ENCODE data around the gene RPLP2. TPM values are rescaled to one million over a fixed set of nuclear protein-coding genes. Genes with fewer than 3 reads are reported as not detected.

Gene RPLP2
- total and polyA plus RNA-seq, 2 of the 4 experiments (the other 2 are of a cell fraction), result 59.9 to 1,897 TPM

DNA sequence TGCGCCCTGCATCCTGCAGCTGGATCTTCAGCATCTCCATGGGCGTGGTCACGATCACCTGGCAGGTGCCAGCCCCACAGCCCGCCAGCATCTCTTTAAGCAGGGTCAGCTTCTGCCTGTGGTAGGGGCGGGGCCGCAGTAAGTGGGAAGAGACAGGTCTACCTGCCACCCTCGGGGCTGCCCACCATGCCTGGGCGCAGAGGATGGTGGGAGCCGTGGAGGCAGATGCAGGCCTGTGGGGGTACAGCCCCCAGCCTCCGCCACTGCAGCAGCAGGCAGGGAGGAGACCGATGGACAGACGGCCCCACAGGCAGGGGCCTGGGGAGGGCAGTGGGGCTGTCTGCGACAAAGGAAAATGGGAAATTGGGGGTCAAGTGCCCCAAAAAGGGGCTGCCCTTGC is 16.9 kb upstream of the RPLP2 start:
- H3K9ac ChIP-seq (ENCODE audit: low read depth, low read length), result no peak overlapping the region
- H2BK20ac ChIP-seq (ENCODE audit: low read depth, low read length), result no peak overlapping the region
- H3K4me3 ChIP-seq (ENCODE audit: insufficient read depth, low read depth, low read length), result no peak overlapping the region
- no peak overlapping the region for H2AFZ ChIP-seq (replicated peaks; ENCODE audit: low read length, poor library complexity)
- in situ Hi-C loops (cut with MboI; ENCODE audit: low sequenced_read_pairs), result no loop called here
- ChIA-PET CTCF (no interaction called here), POLR2A (ENCODE audit: unreplicated experiment) (interaction anchor here (0.6 kb wide), 1 partner anchor 89 kb away, joined by 3 read pairs; no protein-coding TSS in a partner anchor)
- 97% methylated on average over 5 of the region's 13 CpGs; no CpG with 5 or more reads in 1 of the 2 experiments for WGBS, 2 experiments (ENCODE audit: extremely low coverage in 2 of 2, insufficient read length in 1 of 2)
- H3K4ac ChIP-seq (ENCODE audit: low read depth, low read length), result no peak overlapping the region
- H3K27ac ChIP-seq (ENCODE audit: insufficient read depth, low read length), result no peak overlapping the region
- no peak overlapping the region for H2AK5ac ChIP-seq (ENCODE audit: low read depth, low read length)
- H2BK15ac ChIP-seq (ENCODE audit: low read depth, low read length), result no peak overlapping the region
- ATAC-seq (ENCODE audit: low read depth), result no peak
- H4K8ac ChIP-seq (ENCODE audit: low read depth in 2 of 2, low read length in 2 of 2), result no peak overlapping the region
- H3K4me1 ChIP-seq (ENCODE audit: control insufficient read depth, insufficient read depth, low read length), result peaks cover 14% of the 10 kb centered on the region
- H4K20me1 ChIP-seq (ENCODE audit: insufficient read depth, low read length), result peaks cover 17% of the 10 kb centered on the region
- peaks cover 6% of the 10 kb centered on the region; the same call in 1 of the 2 replicates for H3K9me1 ChIP-seq (ENCODE audit: insufficient read depth, low read length)
- H3K79me1 ChIP-seq (ENCODE audit: low read depth in 1 of 2, low read length in 2 of 2), result peaks cover 0 to 27% of the 10 kb centered on the region in 2 experiments; a peak in 3 of 4 replicates
- intact Hi-C loops (cut with micrococcal nuclease), result no loop called here
- DNase-seq, result no peak
- H3K18ac ChIP-seq (ENCODE audit: low read depth, low read length), result no peak overlapping the region
- H3K23ac ChIP-seq (ENCODE audit: low read depth, low read length), result no peak overlapping the region
- no TSS peak for BruUV-seq (replicated peaks)
- no peak overlapping the region for H3K56ac ChIP-seq (ENCODE audit: extremely low read depth, insufficient read depth, low read length)
- H3K27me3 ChIP-seq (ENCODE audit: control insufficient read depth, insufficient read depth, low read length), result no peaks in the 10 kb centered on the region
- no peak overlapping the region for H4K91ac ChIP-seq (ENCODE audit: insufficient read depth, low read depth, low read length)
- TF ChIP-seq CEBPB (IDR thresholded peaks at IDR 0.05; ENCODE audit: low read depth, low read length) (no peak), NFE2L2 (IDR thresholded peaks at IDR 0.05; ENCODE audit: low read depth, low read length) (no peak), MXI1 (IDR thresholded peaks at IDR 0.05; ENCODE audit: borderline replicate concordance, low read depth, low read length) (no peak), SMC3 (IDR thresholded peaks at IDR 0.05; ENCODE audit: low read depth, low read length) (no peak), RFX5 (IDR thresholded peaks at IDR 0.05; ENCODE audit: low read depth, low read length) (no peak), FOS (IDR thresholded peaks at IDR 0.05; ENCODE audit: low read depth, low read length) (no peak), BHLHE40 (IDR thresholded peaks at IDR 0.05; ENCODE audit: low read depth, low read length) (no peak), POLR2A (IDR thresholded peaks at IDR 0.05; ENCODE audit: low read depth, low read length) (no peak)
- TF ChIP-seq, protein P1, sequence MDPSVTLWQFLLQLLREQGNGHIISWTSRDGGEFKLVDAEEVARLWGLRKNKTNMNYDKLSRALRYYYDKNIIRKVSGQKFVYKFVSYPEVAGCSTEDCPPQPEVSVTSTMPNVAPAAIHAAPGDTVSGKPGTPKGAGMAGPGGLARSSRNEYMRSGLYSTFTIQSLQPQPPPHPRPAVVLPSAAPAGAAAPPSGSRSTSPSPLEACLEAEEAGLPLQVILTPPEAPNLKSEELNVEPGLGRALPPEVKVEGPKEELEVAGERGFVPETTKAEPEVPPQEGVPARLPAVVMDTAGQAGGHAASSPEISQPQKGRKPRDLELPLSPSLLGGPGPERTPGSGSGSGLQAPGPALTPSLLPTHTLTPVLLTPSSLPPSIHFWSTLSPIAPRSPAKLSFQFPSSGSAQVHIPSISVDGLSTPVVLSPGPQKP (IDR thresholded peaks at IDR 0.05; ENCODE audit: borderline replicate concordance, low read depth, low read length), result no peak
- TF ChIP-seq, protein P2, sequence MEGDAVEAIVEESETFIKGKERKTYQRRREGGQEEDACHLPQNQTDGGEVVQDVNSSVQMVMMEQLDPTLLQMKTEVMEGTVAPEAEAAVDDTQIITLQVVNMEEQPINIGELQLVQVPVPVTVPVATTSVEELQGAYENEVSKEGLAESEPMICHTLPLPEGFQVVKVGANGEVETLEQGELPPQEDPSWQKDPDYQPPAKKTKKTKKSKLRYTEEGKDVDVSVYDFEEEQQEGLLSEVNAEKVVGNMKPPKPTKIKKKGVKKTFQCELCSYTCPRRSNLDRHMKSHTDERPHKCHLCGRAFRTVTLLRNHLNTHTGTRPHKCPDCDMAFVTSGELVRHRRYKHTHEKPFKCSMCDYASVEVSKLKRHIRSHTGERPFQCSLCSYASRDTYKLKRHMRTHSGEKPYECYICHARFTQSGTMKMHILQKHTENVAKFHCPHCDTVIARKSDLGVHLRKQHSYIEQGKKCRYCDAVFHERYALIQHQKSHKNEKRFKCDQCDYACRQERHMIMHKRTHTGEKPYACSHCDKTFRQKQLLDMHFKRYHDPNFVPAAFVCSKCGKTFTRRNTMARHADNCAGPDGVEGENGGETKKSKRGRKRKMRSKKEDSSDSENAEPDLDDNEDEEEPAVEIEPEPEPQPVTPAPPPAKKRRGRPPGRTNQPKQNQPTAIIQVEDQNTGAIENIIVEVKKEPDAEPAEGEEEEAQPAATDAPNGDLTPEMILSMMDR (conservative IDR thresholded peaks at IDR 0.05; ENCODE audit: low read depth, low read length), result no peak
- no peak overlapping the region for H4K5ac ChIP-seq (ENCODE audit: low read depth, low read length)
- H3K36me3 ChIP-seq (ENCODE audit: control insufficient read depth, insufficient read depth, low read length), result peaks cover 23% of the 10 kb centered on the region; the same call in 1 of the 2 replicates
- H2AK9ac ChIP-seq (replicated peaks; ENCODE audit: low read depth, low read length, poor library complexity), result no peak overlapping the region
- dilution Hi-C loops (cut with HindIII; ENCODE audit: low sequenced_read_pairs, unreplicated experiment), result no loop called here
- H3K14ac ChIP-seq (replicated peaks; ENCODE audit: low read depth, low read length), result no peak overlapping the region
- H2BK120ac ChIP-seq (ENCODE audit: low read depth, low read length), result no peak overlapping the region
- H2BK5ac ChIP-seq (ENCODE audit: low read depth, low read length, poor library complexity, severe bottlenecking), result no peak overlapping the region
- no peak overlapping the region for H3K4me2 ChIP-seq (ENCODE audit: low read depth, low read length)
- H3K9me3 ChIP-seq (ENCODE audit: control insufficient read depth, insufficient read depth, low read length), result no peaks in the 10 kb centered on the region
